Stimulated activated CD4-positive, alpha-beta T cell treated with anti-CD3 and anti-CD28 coated beads, Interleukin-12 subunit alpha, Interleukin-12 subunit beta, amount 100 ng/mL, for 24 hours (primary cell): ENCODE results near the gene FN3K.

ENCODE experiments used
- DNase-seq, 2 experiments: peaks; one replicate each; pipeline ENCODE4 v3.0.0-alpha.2; 2020; ENCODE audit warnings: low read depth in 2 of 2

The FN3K gene

GRCh38 chr17:82703935-82704865 lies 31.2 kb upstream of the FN3K start:
- DNase-seq, result no peak

- DNase-seq, result no peak
Measured at GRCh38 chr17:82704886-82705285, 30.5 kb upstream of the FN3K start.

GRCh38 chr17:82705756-82706155 lies 29.7 kb upstream of the FN3K start:
- no peak for DNase-seq

GRCh38 chr17:82709024-82709675 lies 26.3 kb upstream of the FN3K start:
- no peak for DNase-seq

- no peak for DNase-seq
Measured at GRCh38 chr17:82709676-82710498, 25.5 kb upstream of the FN3K start.

GRCh38 chr17:82710499-82711232 lies 24.7 kb upstream of the FN3K start:
- no peak for DNase-seq

GRCh38 chr17:82713071-82713723 lies 22.2 kb upstream of the FN3K start:
- no peak for DNase-seq

GRCh38 chr17:82716203-82717010 lies 19.0 kb upstream of the FN3K start, which contains the start of gene FN3KRP:
Gene FN3KRP, plus strand, starts transcription at chr17:82716706. Its CDS starts 50 bp downstream, at chr17:82716756.
- peak; percentile 89 to 95 for DNase-seq

GRCh38 chr17:82718986-82719685 lies 16.3 kb upstream of the FN3K start:
- DNase-seq, result no peak

- DNase-seq, result no peak
Measured at GRCh38 chr17:82720204-82720603, 15.2 kb upstream of the FN3K start.

- DNase-seq, result no peak
Measured at GRCh38 chr17:82722341-82723013, 12.9 kb upstream of the FN3K start.

GRCh38 chr17:82723169-82723807 lies 12.1 kb upstream of the FN3K start:
- DNase-seq, result no peak

GRCh38 chr17:82726427-82726826 lies 9.0 kb upstream of the FN3K start:
- no peak for DNase-seq

GRCh38 chr17:82729479-82730260 lies 5.7 kb upstream of the FN3K start:
- DNase-seq, result no peak

- no peak for DNase-seq
Measured at GRCh38 chr17:82732118-82732743, 3.2 kb upstream of the FN3K start.

GRCh38 chr17:82736511-82737185 lies 1.2 kb downstream of the FN3K start:
- no peak for DNase-seq
